ENCODE measurements around the gene COMT. TPM values are rescaled to one million over a fixed set of nuclear protein-coding genes. Genes with fewer than 3 reads are reported as not detected.
A peak's percentile ranks its signal among the peaks of the same experiment; 100 is the strongest.

Gene COMT
- total and polyA plus RNA-seq, 9 of the 15 experiments (the other 6 are each of a cell fraction or from before 2014, with no cell fraction given): 12.5 to 351 (median 155) TPM

DNA sequence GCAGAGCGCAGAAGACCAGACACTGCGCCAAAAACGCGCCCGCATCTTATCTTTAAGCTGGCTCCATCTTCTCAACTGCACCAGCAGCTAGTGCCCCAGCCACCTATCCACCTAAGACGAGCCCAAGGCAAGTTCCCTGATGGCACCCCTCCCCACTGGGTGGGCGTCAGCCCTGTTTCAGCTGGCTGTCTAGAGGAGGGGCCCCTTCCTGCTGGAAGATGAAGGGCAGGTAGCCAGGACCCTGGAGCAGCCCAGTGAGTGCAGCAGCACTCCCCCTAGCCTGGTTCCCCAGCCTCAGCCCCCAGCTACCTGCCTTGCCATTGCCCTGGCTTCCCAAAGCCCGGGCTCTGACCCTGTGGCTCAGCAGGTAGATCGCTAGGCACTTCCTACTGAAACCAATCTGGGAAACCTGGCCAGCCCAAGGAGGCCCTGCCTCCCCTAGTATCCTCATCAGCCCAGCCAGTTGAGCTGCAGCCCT, 46.8 kb downstream of the COMT start:
- intact Hi-C loops (cut with micrococcal nuclease) (loop anchor here (5.0 kb wide), 1 partner anchor 34 kb away; the partner anchor contains the start of gene TANGO2), in situ Hi-C loops (cut with MboI) (no loop called here)
- no peak for TF ChIP-seq ATF7 (IDR thresholded peaks at IDR 0.05)
- TF ChIP-seq ZC3H8 (IDR thresholded peaks at IDR 0.05): no peak
- TF ChIP-seq RBM39 (optimal IDR thresholded peaks at IDR 0.05; ENCODE audit: low read depth, low read length): no peak
- no peak for TF ChIP-seq ZZZ3 (IDR thresholded peaks at IDR 0.05)
- no peak for TF ChIP-seq SETDB1 (IDR thresholded peaks at IDR 0.05; ENCODE audit: low read length)
- 0 out of 2 replicates have a peak, but pooled peaks have one; percentile 34 for TF ChIP-seq GTF2F1 (IDR thresholded peaks at IDR 0.05; ENCODE audit: low read depth, low read length)
- TF ChIP-seq, protein P1, sequence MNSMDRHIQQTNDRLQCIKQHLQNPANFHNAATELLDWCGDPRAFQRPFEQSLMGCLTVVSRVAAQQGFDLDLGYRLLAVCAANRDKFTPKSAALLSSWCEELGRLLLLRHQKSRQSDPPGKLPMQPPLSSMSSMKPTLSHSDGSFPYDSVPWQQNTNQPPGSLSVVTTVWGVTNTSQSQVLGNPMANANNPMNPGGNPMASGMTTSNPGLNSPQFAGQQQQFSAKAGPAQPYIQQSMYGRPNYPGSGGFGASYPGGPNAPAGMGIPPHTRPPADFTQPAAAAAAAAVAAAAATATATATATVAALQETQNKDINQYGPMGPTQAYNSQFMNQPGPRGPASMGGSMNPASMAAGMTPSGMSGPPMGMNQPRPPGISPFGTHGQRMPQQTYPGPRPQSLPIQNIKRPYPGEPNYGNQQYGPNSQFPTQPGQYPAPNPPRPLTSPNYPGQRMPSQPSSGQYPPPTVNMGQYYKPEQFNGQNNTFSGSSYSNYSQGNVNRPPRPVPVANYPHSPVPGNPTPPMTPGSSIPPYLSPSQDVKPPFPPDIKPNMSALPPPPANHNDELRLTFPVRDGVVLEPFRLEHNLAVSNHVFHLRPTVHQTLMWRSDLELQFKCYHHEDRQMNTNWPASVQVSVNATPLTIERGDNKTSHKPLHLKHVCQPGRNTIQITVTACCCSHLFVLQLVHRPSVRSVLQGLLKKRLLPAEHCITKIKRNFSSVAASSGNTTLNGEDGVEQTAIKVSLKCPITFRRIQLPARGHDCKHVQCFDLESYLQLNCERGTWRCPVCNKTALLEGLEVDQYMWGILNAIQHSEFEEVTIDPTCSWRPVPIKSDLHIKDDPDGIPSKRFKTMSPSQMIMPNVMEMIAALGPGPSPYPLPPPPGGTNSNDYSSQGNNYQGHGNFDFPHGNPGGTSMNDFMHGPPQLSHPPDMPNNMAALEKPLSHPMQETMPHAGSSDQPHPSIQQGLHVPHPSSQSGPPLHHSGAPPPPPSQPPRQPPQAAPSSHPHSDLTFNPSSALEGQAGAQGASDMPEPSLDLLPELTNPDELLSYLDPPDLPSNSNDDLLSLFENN (IDR thresholded peaks at IDR 0.05; ENCODE audit: low read depth in 2 of 2, low read length in 2 of 2): no peak
- TF ChIP-seq SPI1 (IDR thresholded peaks at IDR 0.05; ENCODE audit: borderline replicate concordance, low read depth, low read length): 0 out of 2 replicates have a peak, but pooled peaks have one; percentile 1
- TF ChIP-seq ESRRB (CRISPR knock-in tag; IDR thresholded peaks at IDR 0.05; ENCODE audit: borderline replicate concordance): no peak
- TF ChIP-seq ELF2 (CRISPR knock-in tag; IDR thresholded peaks at IDR 0.05): peak; percentile 56; the same call in 1 of the 2 replicates
- no peak for TF ChIP-seq POLR2AphosphoS5 (IDR thresholded peaks at IDR 0.05; ENCODE audit: control insufficient read depth, insufficient read depth, low read depth, low read length)
- no peak for TF ChIP-seq OTX1 (CRISPR knock-in tag; IDR thresholded peaks at IDR 0.05)
- no peak for TF ChIP-seq PHF20 (IDR thresholded peaks at IDR 0.05; ENCODE audit: partially characterized antibody)
- TF ChIP-seq NBN (IDR thresholded peaks at IDR 0.05; ENCODE audit: low read depth): no peak
- 0 out of 2 replicates have a peak, but pooled peaks have one; percentile 51 for TF ChIP-seq PHB (CRISPR knock-in tag; IDR thresholded peaks at IDR 0.05)
- TF ChIP-seq NR2C2 (CRISPR knock-in tag; IDR thresholded peaks at IDR 0.05): no peak
- no peak for TF ChIP-seq NR2C2 (tag; IDR thresholded peaks at IDR 0.05)
- peak; percentile 14 for TF ChIP-seq WHSC1 (IDR thresholded peaks at IDR 0.05; ENCODE audit: low read length)
- no peak for TF ChIP-seq ZNF280B (CRISPR knock-in tag; IDR thresholded peaks at IDR 0.05)
- no peak for TF ChIP-seq PTBP1 (IDR thresholded peaks at IDR 0.05; ENCODE audit: low read depth, low read length)
- TF ChIP-seq TEAD2 (tag; IDR thresholded peaks at IDR 0.05): no peak

More for the DNA sequence above, 46.8 kb downstream of the COMT start:
- no peak for ATAC-seq
- CTCF ChIA-PET (ENCODE audit: low intra/inter-chr PET ratio): no interaction called here
- FAIRE-seq: no peak
- no peak for DNase-seq (ENCODE audit: extremely low read depth in 1 of 4, low spot score in 3 of 4)
- H3K4me3 ChIP-seq: no peak overlapping the region
- peaks cover 74% of the 10 kb centered on the region for H4K20me1 ChIP-seq (replicated peaks; ENCODE audit: control insufficient read depth, insufficient read depth, low read length)
- H3K27ac ChIP-seq (ENCODE audit: extremely low read depth, low read depth, low read length): peak overlapping the region; percentile 37; the same call in 1 of the 3 replicates
- no peak overlapping the region for H2AFZ ChIP-seq (ENCODE audit: low read depth, low read length)
- H3K36me3 ChIP-seq (ENCODE audit: control insufficient read depth, insufficient read depth, low read length): no peaks in the 10 kb centered on the region
- no peaks in the 10 kb centered on the region for H3K9me3 ChIP-seq (replicated peaks; ENCODE audit: control insufficient read depth, insufficient read depth, low read depth, low read length)
- WGBS (ENCODE audit: insufficient coverage, low coverage, missing lambda C conversion rate): 71% methylated on average over 9 of the region's 9 CpGs
- peak overlapping the region in 1 of 2 experiments; percentile 92; a peak in 2 of 4 replicates for H3K9ac ChIP-seq (ENCODE audit: insufficient read depth in 1 of 2, low read depth in 2 of 2, low read length in 2 of 2)
- no peaks in the 10 kb centered on the region for H3K79me2 ChIP-seq (ENCODE audit: control insufficient read depth, insufficient read depth, low read length)
- POLR2A ChIA-PET: interaction anchor here (0.5 to 2.5 kb wide), 15 partner anchors 9 to 844 kb away, joined by 3 to 20 read pairs (median 4); partner anchors contain the start of genes ESS2 and TRMT2A
- BruUV-seq (replicated peaks): no TSS peak
- H3K27me3 ChIP-seq (ENCODE audit: control insufficient read depth in 2 of 2, insufficient read depth in 2 of 2, low read length in 2 of 2): no peaks in the 10 kb centered on the region
- no peak overlapping the region for H3K4me2 ChIP-seq (ENCODE audit: insufficient read depth, low read length)
- H3K4me1 ChIP-seq (replicated peaks in 1 of 2; ENCODE audit: control insufficient read depth in 2 of 2, insufficient read depth in 2 of 2, low read length in 2 of 2): peaks cover 39 to 91% of the 10 kb centered on the region in 2 experiments
- peaks cover 20% of the 10 kb centered on the region for H3K9me1 ChIP-seq (ENCODE audit: control insufficient read depth, insufficient read depth, low read length)
